Prostate gland (tissue), 2 donors: ENCODE measurements around the gene TMEM204.

Experiments used
- POLR2A ChIP-seq: fragments of 450-650 bp; IDR thresholded peaks from one replicate; pipeline ENCODE4 v1.6.1; 2016; ENCODE audit warnings: antibody characterized with exemption, mild to moderate bottlenecking
- POLR2AphosphoS5 ChIP-seq: sonication (generic); formaldehyde crosslinking; IDR thresholded peaks from one replicate; pipeline ENCODE4 v1.6.1; 2017; ENCODE audit warnings: antibody characterized with exemption
- TF ChIP-seq, protein P1 (sequence below), 4 experiments: fragments of 200-600 bp in 2 of 4; fragments of 450-650 bp in 2 of 4; sonication (generic) in 2 of 4; IDR thresholded peaks; 1 replicate in 3 of 4; 2 replicates in 1 of 4; pipeline ENCODE4 v1.5.1; 2016 to 2019; ENCODE audit warnings: antibody characterized with exemption in 4 of 4, mild to moderate bottlenecking in 2 of 4, moderate library complexity in 2 of 4

DNA sequence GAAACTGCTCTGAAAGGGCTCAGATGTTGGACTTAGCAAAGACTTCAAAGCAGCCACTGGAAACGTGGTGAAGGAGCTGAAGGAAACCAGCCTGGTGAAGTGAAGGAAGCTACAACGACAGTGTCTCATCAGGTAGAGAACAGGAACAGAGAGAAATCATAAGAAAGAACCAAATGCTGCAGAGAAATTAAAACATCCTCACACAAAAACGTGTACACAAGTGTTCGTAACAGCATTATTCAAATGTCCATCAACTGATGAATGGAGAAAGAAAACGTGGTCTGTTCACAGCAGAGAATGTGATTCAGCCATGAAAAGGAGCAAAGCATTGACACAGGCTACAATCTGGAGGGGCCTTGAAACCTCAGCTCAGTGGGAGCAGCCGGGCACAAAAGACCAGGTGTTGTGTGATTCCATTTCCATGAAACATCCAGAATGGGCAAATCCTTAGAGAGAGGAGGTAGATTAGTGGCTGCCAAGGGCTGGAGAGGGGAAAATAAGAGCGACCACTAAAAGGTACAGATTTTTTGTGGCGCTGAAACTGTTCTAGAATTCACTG lies 51.5 kb downstream of the TMEM204 start:
- TF ChIP-seq POLR2A (no peak), POLR2AphosphoS5 (no peak)
- TF ChIP-seq, protein P1, sequence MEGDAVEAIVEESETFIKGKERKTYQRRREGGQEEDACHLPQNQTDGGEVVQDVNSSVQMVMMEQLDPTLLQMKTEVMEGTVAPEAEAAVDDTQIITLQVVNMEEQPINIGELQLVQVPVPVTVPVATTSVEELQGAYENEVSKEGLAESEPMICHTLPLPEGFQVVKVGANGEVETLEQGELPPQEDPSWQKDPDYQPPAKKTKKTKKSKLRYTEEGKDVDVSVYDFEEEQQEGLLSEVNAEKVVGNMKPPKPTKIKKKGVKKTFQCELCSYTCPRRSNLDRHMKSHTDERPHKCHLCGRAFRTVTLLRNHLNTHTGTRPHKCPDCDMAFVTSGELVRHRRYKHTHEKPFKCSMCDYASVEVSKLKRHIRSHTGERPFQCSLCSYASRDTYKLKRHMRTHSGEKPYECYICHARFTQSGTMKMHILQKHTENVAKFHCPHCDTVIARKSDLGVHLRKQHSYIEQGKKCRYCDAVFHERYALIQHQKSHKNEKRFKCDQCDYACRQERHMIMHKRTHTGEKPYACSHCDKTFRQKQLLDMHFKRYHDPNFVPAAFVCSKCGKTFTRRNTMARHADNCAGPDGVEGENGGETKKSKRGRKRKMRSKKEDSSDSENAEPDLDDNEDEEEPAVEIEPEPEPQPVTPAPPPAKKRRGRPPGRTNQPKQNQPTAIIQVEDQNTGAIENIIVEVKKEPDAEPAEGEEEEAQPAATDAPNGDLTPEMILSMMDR (IDR thresholded peaks at IDR 0.05) = no peak
